Ovary (tissue), 9 donors: ENCODE data around the gene CRACDL. TPM values are rescaled to one million over a fixed set of nuclear protein-coding genes. Genes with fewer than 3 reads are reported as not detected.

ENCODE experiments used
- DNase-seq, 5 donors: peaks; one replicate each; pipeline ENCODE4 v3.0.0-alpha.2; 2019 to 2020
- H3K27ac ChIP-seq, 2 donors: fragments of 200-600 bp; one replicate each; pipeline versions ENCODE4 v1.5.1 to v1.8.0; 2019 to 2022
- H3K27me3 ChIP-seq: fragments of 200-600 bp; one replicate; pipeline ENCODE4 v1.8.0; 2022
- H3K36me3 ChIP-seq: fragments of 200-600 bp; sonication (generic); one replicate; pipeline ENCODE4 v1.5.1; 2019
- H3K4me1 ChIP-seq: one replicate; pipeline ENCODE4 v1.8.1; 2013; ENCODE audit warnings: mild to moderate bottlenecking, moderate library complexity; ENCODE audit not compliant: insufficient read depth
- H3K4me3 ChIP-seq: fragments of 200-600 bp; sonication (generic); one replicate; pipeline ENCODE4 v1.5.1; 2017
- H3K9me3 ChIP-seq, 2 donors: fragments of 200-600 bp in 1 of 2; sonication (generic) in 1 of 2; one replicate each; pipeline versions ENCODE4 v1.5.1 to v1.8.1; 2013 to 2019; ENCODE audit warnings: mild to moderate bottlenecking in 1 of 2, moderate library complexity in 1 of 2
- EP300 ChIP-seq: sonication (generic); formaldehyde crosslinking; IDR thresholded peaks from one replicate; pipeline ENCODE4 v1.6.1; 2017; ENCODE audit warnings: antibody characterized with exemption
- POLR2A ChIP-seq: fragments of 450-650 bp; IDR thresholded peaks from one replicate; pipeline ENCODE4 v1.6.1; 2017; ENCODE audit warnings: antibody characterized with exemption, mild to moderate bottlenecking, moderate library complexity
- WGBS, 3 donors: extraction: QIAGEN DNeasy Blood & Tissue Kit in 1 of 3; methylation state at CpG; one replicate each; pipeline versions ENCODE4 v1.1.5 to v1.1.7; 2013 to 2017; 5-methylcytosine and 5-hydroxymethylcytosine counted together
- intact Hi-C, 4 donors: fragments of 100-400 bp; cut with DNase I; formaldehyde crosslinking; loops; one replicate each; pipeline versions ENCODE4 v1.11.0 to v1.15.1; 2022 to 2023
- polyA plus RNA-seq, 2 donors: library from polyadenylated mRNA; stranded (reverse); fragments of 200-250 nt in 1 of 2; fragments of 350-450 nt in 1 of 2; fragmentation: Illumina TruSeq in 1 of 2; extraction: RNeasy Lipid Tissue Mini Kit (QIAGEN cat#74804) in 1 of 2; gene quantifications; one replicate each; pipeline ENCODE4 v1.2.3, GENCODE V29; 2013 to 2014
- total RNA-seq, 7 donors: library from RNA; depleted of rRNA in 2 of 7; stranded (reverse); fragments of >200 nt in 2 of 7; fragmentation: NEBNext Ultra II Directional in 3 of 7; extraction: Animal tissue kit (Norgen Biotek cat#: 25700) in 3 of 7; gene quantifications; one replicate each; pipeline versions ENCODE4 v1.1.0 to v1.2.4, GENCODE V29; 2016 to 2023
- TF ChIP-seq, protein P1 (sequence below), 3 donors: fragments of 450-650 bp in 2 of 3; fragments of 200-600 bp in 1 of 3; IDR thresholded peaks; one replicate each; pipeline versions ENCODE4 v1.5.1 to v1.8.0; 2016 to 2022; ENCODE audit warnings: antibody characterized with exemption in 3 of 3, mild to moderate bottlenecking in 1 of 3
- donor health status: DM: no; HTN: no; CAD: no; lungs with moderate emphysema.
- donor health status: DM: no; HTN: no; CAD: no.
- donor health status: Bipolar disorder and iron deficiency.
- donor health status: DM: yes; HTN: yes; CAD: no.
- donor health status: DM: no; HTN: no; CAD: no.
- donor health status: DM: yes; HTN: yes; CAD: no.

The CRACDL gene
- total and polyA plus RNA-seq, 9 donors, result 1.2 to 22.4 (median 2.7) TPM

DNA sequence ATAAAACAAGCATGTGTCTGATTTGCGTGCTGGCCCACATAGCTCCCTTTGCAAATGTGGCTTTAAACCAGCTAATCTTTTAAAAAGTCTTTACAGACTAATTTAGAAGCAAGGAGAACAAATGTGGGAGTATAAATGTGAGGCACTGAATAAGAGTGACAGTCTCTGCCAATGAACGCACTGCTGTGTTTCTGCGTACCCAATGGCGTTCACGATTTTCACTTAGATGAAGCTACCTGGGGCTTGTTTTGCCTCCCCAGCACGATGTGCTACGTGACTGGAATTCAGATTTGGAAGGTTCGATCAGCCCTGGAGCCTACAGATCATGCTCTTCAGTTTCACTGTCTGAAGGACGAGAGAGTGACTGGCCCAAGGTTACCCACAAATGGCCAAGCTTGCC, 10.8 kb upstream of the CRACDL start:
- H3K36me3 ChIP-seq, result no peaks in the 10 kb centered on the region
- TF ChIP-seq EP300, result no peak
- TF ChIP-seq, protein P1, sequence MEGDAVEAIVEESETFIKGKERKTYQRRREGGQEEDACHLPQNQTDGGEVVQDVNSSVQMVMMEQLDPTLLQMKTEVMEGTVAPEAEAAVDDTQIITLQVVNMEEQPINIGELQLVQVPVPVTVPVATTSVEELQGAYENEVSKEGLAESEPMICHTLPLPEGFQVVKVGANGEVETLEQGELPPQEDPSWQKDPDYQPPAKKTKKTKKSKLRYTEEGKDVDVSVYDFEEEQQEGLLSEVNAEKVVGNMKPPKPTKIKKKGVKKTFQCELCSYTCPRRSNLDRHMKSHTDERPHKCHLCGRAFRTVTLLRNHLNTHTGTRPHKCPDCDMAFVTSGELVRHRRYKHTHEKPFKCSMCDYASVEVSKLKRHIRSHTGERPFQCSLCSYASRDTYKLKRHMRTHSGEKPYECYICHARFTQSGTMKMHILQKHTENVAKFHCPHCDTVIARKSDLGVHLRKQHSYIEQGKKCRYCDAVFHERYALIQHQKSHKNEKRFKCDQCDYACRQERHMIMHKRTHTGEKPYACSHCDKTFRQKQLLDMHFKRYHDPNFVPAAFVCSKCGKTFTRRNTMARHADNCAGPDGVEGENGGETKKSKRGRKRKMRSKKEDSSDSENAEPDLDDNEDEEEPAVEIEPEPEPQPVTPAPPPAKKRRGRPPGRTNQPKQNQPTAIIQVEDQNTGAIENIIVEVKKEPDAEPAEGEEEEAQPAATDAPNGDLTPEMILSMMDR (IDR thresholded peaks at IDR 0.05), result no peak
- TF ChIP-seq POLR2A, result no peak
- no peaks in the 10 kb centered on the region for H3K9me3 ChIP-seq
- peaks cover 2% of the 10 kb centered on the region for H3K4me1 ChIP-seq
- 70 to 93% (median 78%) methylated on average over 9 of the region's 9 CpGs for WGBS, 3 donors
- H3K4me3 ChIP-seq, result no peak overlapping the region
- intact Hi-C loops, result no loop called here
- DNase-seq, result no peak
- H3K27ac ChIP-seq, result no peak overlapping the region
- no peaks in the 10 kb centered on the region for H3K27me3 ChIP-seq

- H3K36me3 ChIP-seq, result no peaks in the 10 kb centered on the region
- no peaks in the 10 kb centered on the region for H3K27me3 ChIP-seq
- H3K4me1 ChIP-seq, result peaks cover 2% of the 10 kb centered on the region
- no peak overlapping the region for H3K4me3 ChIP-seq
- intact Hi-C loops, result no loop called here
- DNase-seq, result no peak
- no peak overlapping the region for H3K27ac ChIP-seq
- WGBS, 3 donors, result 63 to 83% (median 76%) methylated on average over 2 of the region's 2 CpGs
- H3K9me3 ChIP-seq, result no peaks in the 10 kb centered on the region
- TF ChIP-seq EP300, result no peak
- TF ChIP-seq, protein P1 (IDR thresholded peaks at IDR 0.05), result no peak
- no peak for TF ChIP-seq POLR2A
These were observed 8.8 kb upstream of the CRACDL start for GRCh38 chr2:98944775-98945174.

DNA sequence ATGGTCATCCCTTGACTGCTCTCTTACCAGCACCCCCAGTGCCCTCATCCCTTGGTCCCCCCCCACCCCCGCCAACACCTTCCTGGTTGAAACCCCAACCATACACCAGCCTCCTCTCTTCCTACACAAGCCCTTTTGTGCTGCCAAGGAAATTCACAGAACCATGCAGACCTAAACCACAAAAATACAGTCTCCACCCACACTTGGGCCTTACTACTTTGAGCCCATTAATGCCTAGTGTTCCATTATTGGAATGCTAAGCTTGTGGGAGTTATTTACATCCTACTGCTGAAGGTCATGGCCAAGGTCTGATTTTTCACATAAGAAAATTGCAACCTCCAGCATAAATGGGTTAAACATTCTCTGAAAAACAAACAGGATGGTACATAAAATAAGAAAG, 4.1 kb upstream of the CRACDL start:
- intact Hi-C loops, result no loop called here
- Histone ChIP-seq H3K9me3 (no peaks in the 10 kb centered on the region), H3K4me3 (no peak overlapping the region), H3K27ac (no peak overlapping the region), H3K4me1 (peaks cover 5% of the 10 kb centered on the region), H3K36me3 (no peaks in the 10 kb centered on the region), H3K27me3 (no peaks in the 10 kb centered on the region)
- no peak for DNase-seq
- no peak for TF ChIP-seq POLR2A
- WGBS, 3 donors, result 79 to 85% (median 81%) methylated on average over 1 of the region's 1 CpG

- DNase-seq, result no peak
- WGBS, 3 donors, result 80 to 84% (median 82%) methylated on average over 2 of the region's 2 CpGs
- Histone ChIP-seq H3K9me3 (no peaks in the 10 kb centered on the region), H3K4me1 (peaks cover 7% of the 10 kb centered on the region), H3K27ac (no peak overlapping the region), H3K4me3 (no peak overlapping the region), H3K36me3 (no peaks in the 10 kb centered on the region), H3K27me3 (no peaks in the 10 kb centered on the region)
- intact Hi-C loops, result no loop called here
- TF ChIP-seq POLR2A, result no peak
- TF ChIP-seq EP300, result no peak
- TF ChIP-seq, protein P1 (IDR thresholded peaks at IDR 0.05), result no peak
These were observed 1.9 kb upstream of the CRACDL start for GRCh38 chr2:98937906-98938305.

DNA sequence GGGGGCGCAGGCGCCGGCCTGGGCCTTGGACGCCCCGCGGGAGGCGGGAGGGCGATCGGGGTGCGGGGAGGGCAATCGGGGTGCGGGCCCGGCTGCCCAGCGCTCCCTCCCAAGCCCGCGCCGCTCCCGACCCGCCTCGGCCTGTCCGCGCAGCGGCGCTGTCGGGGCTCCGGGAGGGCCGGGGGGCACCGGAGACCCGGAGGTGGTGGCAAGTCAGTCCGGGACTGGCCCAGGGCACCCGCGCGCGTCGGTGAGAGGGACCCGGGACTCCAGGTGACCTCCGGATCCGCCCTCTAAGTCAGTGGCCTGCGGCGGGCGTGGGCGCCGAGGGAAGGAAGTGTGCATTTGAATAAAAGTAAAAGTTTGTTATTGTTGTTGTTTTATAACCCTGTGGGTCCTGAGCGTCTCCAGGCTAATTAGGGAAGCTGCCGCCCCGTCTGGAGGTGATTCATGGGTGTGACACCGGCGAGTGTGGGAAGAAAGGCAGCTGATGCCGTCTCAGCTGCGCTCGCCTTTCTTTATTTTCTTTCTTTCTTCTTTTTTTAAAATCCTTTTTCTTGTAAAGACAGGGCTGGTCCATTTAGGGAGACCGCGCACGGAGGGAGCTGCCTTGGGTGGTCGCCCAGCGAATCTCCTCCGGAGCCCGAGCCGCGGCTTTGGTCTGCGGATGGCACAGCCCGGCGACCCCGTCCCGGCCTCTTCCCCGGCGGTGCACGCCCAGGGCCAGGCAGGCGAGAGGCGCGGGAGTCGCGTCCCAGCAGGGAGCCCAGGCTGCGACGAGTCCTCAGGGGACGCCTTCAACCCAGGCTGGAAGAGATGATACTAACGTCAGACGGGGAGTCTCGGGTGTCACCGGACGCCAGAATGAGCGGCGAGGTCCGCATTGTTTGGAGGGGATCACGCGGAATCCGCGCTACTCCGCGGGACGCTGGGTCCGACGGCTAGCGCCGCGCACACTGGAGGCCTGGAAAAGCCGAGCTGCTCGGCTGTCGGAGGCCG, 627 bp upstream of the CRACDL start:
- 17 to 34% (median 22%) methylated on average over 75 to 100 of the region's 100 CpGs for WGBS, 3 donors
- Histone ChIP-seq H3K36me3 (no peaks in the 10 kb centered on the region), H3K9me3 (no peaks in the 10 kb centered on the region), H3K4me1 (peaks cover 7% of the 10 kb centered on the region), H3K27me3 (no peaks in the 10 kb centered on the region), H3K4me3 (peak overlapping the region; percentile 29), H3K27ac (no peak overlapping the region)
- intact Hi-C loops, result no loop called here
- peak in 1 of 5 donors; percentile 26 for DNase-seq
- TF ChIP-seq EP300 (no peak), POLR2A (no peak)
- TF ChIP-seq, protein P1 (IDR thresholded peaks at IDR 0.05), result no peak
